NOMO-1 treated with DMSO at 0.1 percent for 48 hours (cell line): ENCODE data around the gene MPP4.

Experiments
- DNase-seq: peaks from one replicate; lab custom pipeline; 2025; ENCODE audit not compliant: unreplicated experiment; lab: John Stamatoyannopoulos, UW

MPP4 gene

DNA sequence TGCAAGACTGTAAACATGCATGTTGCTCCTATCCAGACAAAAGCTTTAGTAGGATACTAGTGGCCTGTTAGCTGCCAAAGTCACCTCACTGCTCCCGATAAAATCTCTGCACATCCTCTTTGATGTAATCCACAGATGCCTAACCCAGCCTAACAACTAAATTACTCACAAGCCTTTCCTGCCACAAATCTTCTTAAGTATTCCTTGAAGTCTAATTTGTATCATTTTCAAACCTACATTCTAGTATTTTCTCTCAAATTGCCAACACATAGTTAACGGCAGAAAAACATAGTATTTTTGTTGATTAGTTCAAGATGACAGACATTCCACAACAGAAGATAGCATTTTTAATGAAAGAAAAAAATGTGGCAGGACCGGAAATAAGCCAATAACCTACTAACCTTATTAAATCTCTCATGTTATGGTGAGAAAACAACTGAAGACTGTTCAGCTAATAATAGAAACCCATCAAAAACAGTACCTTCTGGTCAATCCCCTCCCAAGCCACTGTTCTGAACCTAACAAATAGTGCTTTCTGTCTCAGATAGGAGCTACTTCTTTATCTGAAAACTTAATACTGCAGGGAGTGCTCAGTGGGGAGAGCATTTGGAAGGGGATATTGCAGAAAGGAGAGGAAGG lies at the start of gene MPP4:
TSS of gene MPP4 (minus strand) at position 57 of the 639 bp plus-strand sequence. CDS start 4,690 bp downstream, outside the sequence.
- DNase-seq: no peak

- DNase-seq: no peak
Observed at GRCh38 chr2:201746551-201746950, 48.1 kb upstream of the MPP4 start.

DNA sequence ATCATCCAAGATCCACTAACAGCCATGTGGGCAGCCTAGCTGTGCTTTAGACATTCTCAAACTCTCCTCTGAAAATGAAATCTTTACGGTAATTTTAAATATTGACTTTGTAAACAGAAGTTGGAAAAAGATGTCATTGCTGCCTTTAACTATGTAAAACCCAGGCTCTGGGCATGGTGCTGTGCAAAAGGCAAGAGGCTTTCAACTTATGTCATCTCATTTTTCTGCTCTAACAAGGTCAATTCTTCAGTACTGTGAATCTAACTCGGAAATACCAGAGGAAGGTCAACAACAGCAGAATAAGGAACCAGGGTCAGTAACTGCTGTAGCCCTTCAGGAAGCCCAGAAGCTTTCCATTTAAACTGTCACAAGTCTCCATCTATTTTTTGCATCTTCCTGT lies 37.0 kb upstream of the MPP4 start:
- no peak for DNase-seq

- no peak for DNase-seq
Observed at GRCh38 chr2:201734111-201734510, 35.7 kb upstream of the MPP4 start.

DNA sequence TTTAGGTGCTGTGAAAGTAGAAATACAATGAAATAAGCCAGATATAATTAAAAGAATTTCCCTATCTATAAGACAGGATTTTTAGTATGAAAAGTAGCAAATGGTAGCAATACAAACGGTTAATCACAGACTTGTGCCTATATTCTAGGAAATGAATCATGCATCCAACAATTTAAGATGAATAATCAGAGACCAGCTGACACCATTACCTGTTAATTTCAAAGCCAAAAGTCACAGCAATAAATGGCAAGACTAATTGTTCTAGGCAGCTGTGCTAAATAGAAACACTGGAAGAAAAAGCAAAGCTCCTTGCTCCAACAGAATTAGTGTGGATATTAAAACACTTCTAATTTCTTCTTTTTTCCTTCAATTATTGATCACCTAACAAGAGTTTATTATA lies 35.1 kb upstream of the MPP4 start:
- no peak for DNase-seq

DNA sequence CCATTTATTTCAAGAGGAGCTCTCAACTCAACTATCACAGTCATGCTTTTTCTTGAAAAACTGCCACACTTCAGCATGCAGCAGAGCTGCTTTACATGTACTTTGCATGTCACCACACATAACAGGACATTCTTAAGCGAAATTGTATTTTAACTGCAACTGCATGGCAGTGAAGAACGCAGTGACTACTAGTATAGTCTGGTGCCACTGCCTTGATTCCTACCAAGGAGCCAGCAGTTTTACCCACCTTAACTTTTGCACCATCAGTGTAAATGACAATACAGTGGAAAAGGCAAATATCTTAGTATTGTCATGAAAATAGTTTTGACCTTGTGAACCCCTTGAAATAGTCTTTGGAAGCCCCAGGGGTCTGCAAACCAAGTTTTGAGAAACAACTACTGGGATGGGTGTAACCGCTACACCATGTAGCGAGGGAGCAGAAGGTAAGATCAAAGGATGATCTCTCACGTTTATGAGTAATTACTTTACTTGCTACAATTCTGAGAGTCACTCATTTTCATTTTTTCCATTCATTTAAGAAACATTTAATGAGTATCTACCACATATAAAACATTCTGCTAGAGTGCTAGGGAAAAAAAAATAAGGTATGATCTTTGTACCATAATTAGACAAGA lies 32.3 kb upstream of the MPP4 start:
- DNase-seq: no peak

GRCh38 chr2:201715459-201715858 lies 17.0 kb upstream of the MPP4 start:
- no peak for DNase-seq

DNA sequence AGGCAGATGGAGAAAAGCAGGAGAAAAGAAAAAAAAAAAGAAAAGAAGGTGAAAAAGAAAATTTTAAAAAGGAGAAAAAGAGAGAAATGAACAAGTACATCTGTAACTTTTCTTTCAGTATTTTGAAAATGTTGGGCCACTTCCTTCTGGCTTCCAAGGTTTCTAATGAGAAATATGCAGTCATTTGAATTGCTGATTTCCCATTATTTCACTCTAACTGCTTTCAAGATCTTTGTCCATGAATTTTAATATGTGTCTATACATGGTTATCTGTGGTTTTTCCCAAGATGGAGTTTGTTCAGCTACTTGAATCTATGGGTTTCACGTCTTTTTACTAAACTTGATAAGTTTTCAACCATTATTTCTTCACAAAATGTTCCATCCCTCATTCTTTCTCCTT lies 14.3 kb upstream of the MPP4 start:
- DNase-seq: no peak

GRCh38 chr2:201709747-201710146 lies 11.3 kb upstream of the MPP4 start:
- DNase-seq: no peak

GRCh38 chr2:201709049-201709448 lies 10.6 kb upstream of the MPP4 start:
- no peak for DNase-seq

DNA sequence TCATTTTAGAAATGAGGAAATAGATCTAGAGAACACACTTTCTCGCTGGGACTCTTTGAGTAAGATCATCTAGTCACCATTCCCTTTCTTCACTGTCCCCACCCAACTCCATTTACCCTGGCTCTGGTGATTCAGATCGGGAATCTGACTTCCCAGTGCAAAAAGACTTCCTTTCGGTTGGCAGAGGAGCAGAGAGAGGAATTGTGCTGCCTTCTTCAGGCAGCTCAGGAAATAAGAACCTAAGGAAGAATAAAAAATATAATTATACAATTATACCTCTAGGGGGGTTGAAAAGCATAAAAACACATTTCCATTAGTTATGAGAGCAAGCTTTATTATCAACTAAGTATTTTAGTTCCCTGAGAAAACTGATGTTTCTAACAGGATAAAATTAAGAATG lies 9.3 kb upstream of the MPP4 start:
- no peak for DNase-seq

DNA sequence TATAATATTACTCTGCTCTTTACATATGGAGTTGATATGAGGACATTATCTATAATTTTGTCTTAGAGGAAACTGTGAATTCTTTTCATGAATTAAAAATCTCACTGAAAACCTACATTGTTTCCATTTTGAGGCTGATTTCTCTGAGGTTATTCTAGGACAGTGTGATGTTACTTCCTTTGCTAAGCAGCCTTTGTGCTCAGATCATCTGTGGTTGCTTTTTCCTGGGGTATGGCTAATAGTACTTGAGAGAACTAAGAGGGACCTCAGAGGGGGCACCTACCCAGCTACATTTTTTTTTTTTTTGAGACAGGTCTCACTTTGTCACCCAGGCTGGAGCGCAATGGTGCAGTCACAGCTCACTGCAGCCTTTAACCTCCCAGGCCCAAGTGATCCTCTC lies 8.7 kb upstream of the MPP4 start:
- DNase-seq: no peak

- DNase-seq: no peak
Observed at GRCh38 chr2:201704536-201704935, 6.1 kb upstream of the MPP4 start.

DNA sequence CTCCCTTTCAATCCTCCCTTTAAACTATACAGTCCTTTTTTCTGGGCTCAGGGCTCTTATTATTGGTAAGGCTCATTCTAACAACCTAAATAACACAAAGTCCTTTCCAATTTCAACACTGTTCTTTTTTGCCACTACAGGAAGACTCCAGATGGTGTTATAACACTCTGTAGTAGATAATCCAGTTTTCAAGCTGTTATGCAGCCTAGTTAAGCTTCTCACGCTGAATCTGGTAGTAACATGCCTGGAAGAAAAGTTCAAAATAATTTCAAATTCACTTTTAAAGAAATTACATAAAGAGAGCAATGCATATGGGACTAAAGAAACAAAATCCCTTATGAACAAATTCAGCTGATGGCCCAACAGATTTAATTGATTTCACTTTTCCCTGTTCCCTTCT lies 3.2 kb upstream of the MPP4 start:
- no peak for DNase-seq

DNA sequence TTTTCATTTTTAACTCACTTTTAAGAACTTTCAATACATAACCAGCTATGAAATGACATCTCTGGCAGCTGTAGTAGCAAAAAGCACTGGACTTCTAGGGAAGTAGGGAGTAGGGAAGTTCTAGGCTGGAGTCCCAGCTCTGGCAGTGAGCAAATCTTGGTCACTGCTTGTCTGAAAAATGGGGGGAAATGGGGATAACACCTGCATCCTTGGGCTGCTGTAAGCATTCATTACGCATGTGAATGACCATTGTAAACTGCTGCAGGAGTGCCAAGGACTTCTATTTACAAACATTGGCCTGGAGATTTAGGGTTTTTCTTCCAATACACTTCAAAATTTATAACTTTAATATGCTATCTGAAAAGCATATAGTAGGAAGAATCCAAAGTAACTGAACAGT lies 972 bp upstream of the MPP4 start:
- DNase-seq: no peak

GRCh38 chr2:201697899-201698298 lies 545 bp downstream of the MPP4 start:
- DNase-seq: no peak

DNA sequence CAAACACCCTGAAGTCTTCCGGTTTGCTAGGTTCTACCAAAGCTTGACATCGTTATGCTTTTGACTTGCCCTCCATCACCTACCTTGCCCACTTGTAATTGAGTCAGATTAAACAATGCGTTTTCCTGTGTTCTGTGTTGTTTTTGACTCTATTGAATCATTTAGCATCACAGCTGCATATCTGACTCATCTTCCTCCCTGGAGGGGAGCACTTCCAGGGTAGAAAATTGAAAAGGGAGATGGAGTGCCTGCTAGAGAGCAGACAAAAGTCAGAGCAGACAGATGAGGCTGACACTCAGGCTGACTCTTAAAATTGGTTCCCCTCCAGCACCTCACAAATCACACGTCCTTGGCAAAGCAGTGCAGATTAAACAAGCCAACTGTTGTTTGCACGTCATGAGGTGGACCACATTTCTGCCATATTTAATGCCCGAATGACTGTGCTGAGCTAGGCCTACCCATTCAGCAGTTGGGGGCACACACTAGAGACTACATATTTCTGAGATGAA lies 2.2 kb downstream of the MPP4 start:
- no peak for DNase-seq

DNA sequence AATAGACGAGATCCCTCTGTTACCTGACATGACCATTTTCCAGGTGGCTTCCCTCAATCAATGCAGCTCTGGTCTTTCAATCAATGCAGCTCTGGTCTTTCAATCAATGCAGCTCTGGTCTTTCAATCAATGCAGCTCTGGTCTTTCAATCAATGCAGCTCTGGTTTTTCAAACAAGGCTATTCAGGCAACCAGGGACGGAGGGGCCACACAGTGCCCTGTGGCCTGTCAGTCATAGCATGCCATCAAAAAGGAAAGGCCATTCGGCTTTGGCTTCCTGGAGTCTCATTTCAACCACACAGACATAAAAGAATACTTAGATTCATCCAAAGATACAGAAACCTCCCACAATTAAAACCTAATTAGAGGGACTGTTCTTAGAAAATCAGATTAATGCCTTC lies 13.3 kb downstream of the MPP4 start:
- no peak for DNase-seq

DNA sequence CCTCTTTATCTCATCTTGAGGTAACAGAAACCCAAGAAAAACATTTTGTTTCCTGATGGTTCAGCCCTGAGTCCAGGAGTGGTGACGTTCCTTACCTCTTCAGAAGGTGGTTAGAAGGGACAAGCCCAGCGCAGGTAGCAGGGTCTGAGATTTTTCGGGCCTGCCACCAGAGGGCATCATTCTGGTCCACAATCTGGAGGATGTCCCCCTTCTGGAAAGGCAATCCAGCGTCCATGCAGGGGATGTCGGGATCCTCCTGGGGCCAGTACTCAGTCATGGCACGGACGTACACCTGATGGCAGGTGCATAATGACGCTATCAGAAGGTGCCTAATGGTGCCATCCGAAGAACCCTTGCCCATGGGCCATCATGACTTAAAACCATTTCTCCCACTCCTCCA lies 17.7 kb downstream of the MPP4 start:
- peak; percentile 2 for DNase-seq

- no peak for DNase-seq
Observed at GRCh38 chr2:201678401-201678800, 20.0 kb downstream of the MPP4 start.

DNA sequence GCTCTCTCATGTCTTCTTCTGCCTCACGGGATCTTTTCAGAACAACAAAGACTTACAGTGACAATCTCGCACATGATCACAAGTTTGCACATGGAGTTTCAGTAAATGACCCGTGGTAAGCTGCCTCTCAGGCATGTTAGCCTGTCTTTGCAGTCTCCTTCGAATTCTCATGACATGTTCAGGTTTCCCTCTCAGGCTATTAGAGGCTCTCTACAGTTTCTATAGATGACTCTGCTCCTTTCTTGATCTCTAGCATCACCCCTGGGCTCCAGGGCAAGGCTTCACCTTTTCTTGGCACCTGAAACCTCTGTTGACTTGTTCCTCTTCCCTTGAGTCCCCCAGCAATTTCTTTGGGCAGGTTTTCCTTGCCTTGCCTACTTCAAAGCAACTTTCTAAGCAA lies 23.0 kb downstream of the MPP4 start:
- no peak for DNase-seq

DNA sequence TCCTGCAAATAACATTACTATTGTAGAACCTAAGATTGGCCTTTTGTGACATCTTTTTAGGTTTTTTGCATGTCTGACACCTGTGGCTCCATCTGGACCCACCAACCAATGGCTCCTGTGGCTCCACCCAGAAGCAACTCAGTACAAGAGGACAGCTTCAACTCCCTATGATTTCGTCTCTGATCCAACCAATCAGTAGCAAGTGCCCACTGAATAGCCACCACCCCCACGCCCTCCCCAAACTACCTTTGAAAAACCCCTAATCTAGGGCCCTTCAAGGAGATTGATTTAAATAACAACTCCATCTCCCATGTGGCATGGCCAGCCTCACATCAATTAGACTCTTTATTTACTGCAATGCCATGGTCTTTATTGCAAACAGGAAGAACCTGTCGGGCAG lies 23.6 kb downstream of the MPP4 start:
- no peak for DNase-seq

GRCh38 chr2:201674298-201674697 lies 24.1 kb downstream of the MPP4 start:
- DNase-seq: no peak
